ENCODE measurements around the gene KIAA0040.
"Not testable (repeated sequence)": the region's sequence is repeated elsewhere in the genome, so short reads cannot be mapped to it uniquely, and the experiment has no call there.

The KIAA0040 gene

DNA sequence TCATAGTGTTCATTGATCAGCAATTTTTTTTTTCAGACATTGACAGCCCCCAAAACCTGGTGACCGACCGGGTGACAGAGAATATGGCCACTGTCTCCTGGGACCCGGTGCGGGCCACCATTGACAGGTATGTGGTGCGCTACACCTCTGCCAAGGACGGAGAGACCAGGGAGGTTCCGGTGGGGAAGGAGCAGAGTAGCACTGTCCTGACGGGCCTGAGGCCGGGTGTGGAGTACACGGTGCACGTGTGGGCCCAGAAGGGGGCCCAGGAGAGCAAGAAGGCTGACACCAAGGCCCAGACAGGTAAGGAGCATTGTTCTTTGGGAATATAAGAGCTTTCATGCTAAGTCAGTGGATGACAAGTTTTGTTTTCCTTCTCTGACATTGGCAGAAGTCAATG, 75.7 kb downstream of the KIAA0040 start:
- H3K9me3 Mint-ChIP-seq: peaks cover 11% of the 10 kb centered on the region
- no peaks in the 10 kb centered on the region for H3K4me1 Mint-ChIP-seq
- no peak for DNase-seq
- CTCF ChIA-PET: interaction anchor here (1.7 kb wide), 1 partner anchor 35 kb away, joined by 3 read pairs; no protein-coding TSS in a partner anchor
- no peak overlapping the region for H3K4me3 Mint-ChIP-seq
- H3K36me3 Mint-ChIP-seq: no peaks in the 10 kb centered on the region
- H3K27ac Mint-ChIP-seq: no peak overlapping the region
- peaks cover 20% of the 10 kb centered on the region for H3K27me3 Mint-ChIP-seq

DNA sequence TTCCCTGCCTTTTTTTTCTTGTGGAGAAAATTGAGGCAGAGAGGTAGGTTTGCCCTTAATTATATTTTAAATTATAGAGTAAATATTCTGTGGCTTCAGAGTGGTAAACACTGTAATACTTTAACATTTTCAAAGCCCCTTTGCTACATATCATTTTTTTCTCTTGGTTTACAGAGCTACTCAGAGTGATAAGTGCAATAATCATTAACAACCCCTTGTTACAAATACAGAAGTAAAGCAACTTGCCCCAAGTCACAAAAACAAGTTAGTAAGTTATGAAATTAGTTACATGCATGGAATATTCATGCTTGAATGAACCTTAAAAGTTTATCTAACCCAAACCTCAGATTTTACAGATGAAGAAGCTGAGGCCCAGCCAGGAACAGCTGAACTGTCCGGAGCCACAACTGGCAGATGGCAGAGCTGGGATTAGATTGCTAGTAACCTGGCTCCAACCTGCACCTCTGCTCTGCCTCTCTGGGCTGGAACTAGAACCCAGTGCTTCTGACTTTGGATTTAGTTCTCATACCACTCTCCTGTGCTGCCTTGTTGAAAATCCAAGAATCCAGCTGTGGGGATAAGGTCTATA, 76.3 kb downstream of the KIAA0040 start:
- H3K4me3 Mint-ChIP-seq: no peak overlapping the region
- H3K27ac Mint-ChIP-seq: no peak overlapping the region
- no peaks in the 10 kb centered on the region for H3K4me1 Mint-ChIP-seq
- no peak for DNase-seq
- H3K9me3 Mint-ChIP-seq: peaks cover 11% of the 10 kb centered on the region
- H3K27me3 Mint-ChIP-seq: peaks cover 20% of the 10 kb centered on the region
- no peaks in the 10 kb centered on the region for H3K36me3 Mint-ChIP-seq
- CTCF ChIA-PET: interaction anchor here (1.4 to 3.4 kb wide), 4 partner anchors 8 to 87 kb away, joined by 3 to 20 read pairs (median 4); no protein-coding TSS in a partner anchor

DNA sequence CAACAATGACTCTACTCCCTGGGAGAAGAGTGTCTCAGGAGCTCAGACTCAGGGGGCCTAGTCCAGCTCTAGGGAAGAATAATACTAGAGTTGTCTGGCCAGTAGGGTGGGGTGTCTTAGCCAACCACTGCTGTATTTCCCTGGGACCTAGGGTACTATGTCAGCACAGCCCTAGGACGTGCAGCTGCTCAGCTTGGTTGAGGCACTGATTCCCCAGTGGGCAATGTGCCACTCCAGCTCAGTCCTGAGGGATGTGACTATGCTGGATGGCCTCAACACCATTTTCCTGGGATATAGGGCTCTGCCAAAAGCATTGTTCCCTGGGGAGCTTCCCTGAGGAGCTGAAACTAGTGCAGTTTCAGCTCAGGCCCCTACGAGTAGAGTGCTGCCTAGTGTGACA, 77.6 kb downstream of the KIAA0040 start:
- no peak for DNase-seq
- Mint-ChIP-seq H3K36me3 (no peaks in the 10 kb centered on the region), H3K27me3 (peaks cover 20% of the 10 kb centered on the region), H3K27ac (no peak overlapping the region), H3K4me1 (no peaks in the 10 kb centered on the region), H3K9me3 (peaks cover 11% of the 10 kb centered on the region), H3K4me3 (no peak overlapping the region)
- CTCF ChIA-PET: interaction anchor here (1.4 to 3.4 kb wide), 3 partner anchors 9 to 85 kb away, joined by 4 to 20 read pairs (median 5); no protein-coding TSS in a partner anchor

DNA sequence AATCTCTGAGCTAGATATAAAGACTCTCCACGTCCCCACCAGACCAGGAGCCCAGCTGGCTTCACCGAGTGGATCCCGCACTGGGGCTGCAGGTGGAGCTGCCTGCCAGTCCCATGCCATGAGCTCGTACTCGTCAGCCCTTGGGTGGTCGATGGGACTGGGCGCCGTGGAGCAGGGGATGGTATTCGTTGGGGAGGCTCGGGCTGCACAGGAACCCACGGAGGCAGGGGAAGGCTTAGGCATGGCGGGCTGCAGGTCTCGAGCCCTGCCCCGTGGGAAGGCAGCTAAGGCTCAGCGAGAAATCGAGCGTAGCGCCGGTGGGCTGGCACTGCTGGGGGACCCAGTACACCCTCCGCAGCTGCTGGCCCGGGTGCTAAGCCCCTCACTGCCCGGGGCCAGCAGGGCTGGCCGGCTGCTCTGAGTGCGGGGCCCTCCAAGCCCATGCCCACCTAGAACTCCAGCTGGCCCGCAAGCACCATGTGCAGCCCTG, 84.2 kb downstream of the KIAA0040 start:
- H3K4me3 Mint-ChIP-seq, H3K36me3 Mint-ChIP-seq, H3K27me3 Mint-ChIP-seq, DNase-seq, CTCF ChIA-PET, H3K27ac Mint-ChIP-seq, H3K4me1 Mint-ChIP-seq, H3K9me3 Mint-ChIP-seq: not testable (repeated sequence)

All from activated naive CD4-positive, alpha-beta T cell treated with anti-CD3 and anti-CD28 coated beads, Interleukin-2, amount 10 ng/mL, durations not matched to agents 7 days and 5 days (primary cell).